ENCODE results near the gene GSTM1. TPM values are rescaled to one million over a fixed set of nuclear protein-coding genes. Genes with fewer than 3 reads are reported as not detected.

Gene GSTM1
- total and polyA plus RNA-seq, 4 donors: 0.10 to 36.9 TPM; not detected in 2

- Histone ChIP-seq H3K27ac (ENCODE audit: low read depth in 1 of 2, low read length in 1 of 2) (no peak overlapping the region), H3K4me3 (no peak overlapping the region), H3K9me3 (ENCODE audit: control insufficient read depth in 4 of 4, insufficient read depth in 3 of 4, low read length in 3 of 4) (no peaks in the 10 kb centered on the region), H3K9ac (ENCODE audit: insufficient read depth in 1 of 2, low read length in 2 of 2) (no peak overlapping the region), H3K27me3 (ENCODE audit: control insufficient read depth in 3 of 3, insufficient read depth in 3 of 3, low read length in 2 of 3) (no peaks in the 10 kb centered on the region), H3K36me3 (ENCODE audit: control insufficient read depth in 4 of 4, insufficient read depth in 4 of 4, low read length in 4 of 4) (no peaks in the 10 kb centered on the region), H3K4me1 (ENCODE audit: control insufficient read depth in 5 of 5, insufficient read depth in 5 of 5, low read length in 5 of 5) (peaks cover 0 to 9% (median 3%) of the 10 kb centered on the region in 5 donors)
- 53 to 75% methylated on average over 2 of the region's 2 CpGs for WGBS, 2 donors
- TF ChIP-seq CTCF (IDR thresholded peaks at IDR 0.05; ENCODE audit: control extremely low read depth, extremely low read depth): no peak
- ATAC-seq (ENCODE audit: insufficient read depth, low FRiP score) (no peak), DNase-seq (no peak)
Observed at GRCh38 chr1:109641861-109642260, 45.8 kb upstream of the GSTM1 start.

- ATAC-seq (ENCODE audit: insufficient read depth, low FRiP score): no peak
- Histone ChIP-seq H3K27me3 (ENCODE audit: control insufficient read depth in 3 of 3, insufficient read depth in 3 of 3, low read length in 2 of 3) (no peaks in the 10 kb centered on the region), H3K36me3 (ENCODE audit: control insufficient read depth in 4 of 4, insufficient read depth in 4 of 4, low read length in 4 of 4) (no peaks in the 10 kb centered on the region), H3K27ac (ENCODE audit: low read depth in 1 of 2, low read length in 1 of 2) (no peak overlapping the region), H3K4me3 (no peak overlapping the region), H3K9me3 (ENCODE audit: control insufficient read depth in 4 of 4, insufficient read depth in 3 of 4, low read length in 3 of 4) (no peaks in the 10 kb centered on the region), H3K4me1 (ENCODE audit: control insufficient read depth in 5 of 5, insufficient read depth in 5 of 5, low read length in 5 of 5) (peaks cover 0 to 9% (median 3%) of the 10 kb centered on the region in 5 donors), H3K9ac (ENCODE audit: insufficient read depth in 1 of 2, low read length in 2 of 2) (no peak overlapping the region)
- DNase-seq: no peak
- no peak for TF ChIP-seq CTCF (IDR thresholded peaks at IDR 0.05; ENCODE audit: control extremely low read depth, extremely low read depth)
- 70 to 74% methylated on average over 3 of the region's 3 CpGs for WGBS, 2 donors
Observed at GRCh38 chr1:109642626-109643025, 45.0 kb upstream of the GSTM1 start.

GRCh38 chr1:109643385-109644230 is 44.0 kb upstream of the GSTM1 start:
- Histone ChIP-seq H3K9me3 (ENCODE audit: control insufficient read depth in 4 of 4, insufficient read depth in 3 of 4, low read length in 3 of 4) (no peaks in the 10 kb centered on the region), H3K9ac (ENCODE audit: insufficient read depth in 1 of 2, low read length in 2 of 2) (no peak overlapping the region), H3K36me3 (ENCODE audit: control insufficient read depth in 4 of 4, insufficient read depth in 4 of 4, low read length in 4 of 4) (no peaks in the 10 kb centered on the region), H3K4me1 (ENCODE audit: control insufficient read depth in 5 of 5, insufficient read depth in 5 of 5, low read length in 5 of 5) (peaks cover 0 to 9% (median 3%) of the 10 kb centered on the region in 5 donors), H3K27ac (ENCODE audit: low read depth in 1 of 2, low read length in 1 of 2) (no peak overlapping the region), H3K4me3 (peak overlapping the region; percentile 1), H3K27me3 (ENCODE audit: control insufficient read depth in 3 of 3, insufficient read depth in 3 of 3, low read length in 2 of 3) (no peaks in the 10 kb centered on the region)
- TF ChIP-seq CTCF (IDR thresholded peaks at IDR 0.05; ENCODE audit: control extremely low read depth, extremely low read depth): peak; percentile 85
- DNase-seq (peak; percentile 78 to 86 (median 79)), ATAC-seq (ENCODE audit: insufficient read depth, low FRiP score) (peak; percentile 83)
- WGBS, 2 donors: 38 to 44% methylated on average over 32 of the region's 32 CpGs

Data from lung (tissue), 12 donors.